ENCODE results near the gene CFAP43.

The CFAP43 gene

GRCh38 chr10:104127411-104127810 lies 104.8 kb downstream of the CFAP43 start:
- no peak for DNase-seq

- no peak for DNase-seq
Measured at GRCh38 chr10:104123397-104123796, 108.8 kb downstream of the CFAP43 start.

GRCh38 chr10:104122225-104123107 lies 109.7 kb downstream of the CFAP43 start:
- no peak for DNase-seq

GRCh38 chr10:104121485-104122224 lies 110.5 kb downstream of the CFAP43 start, which contains the start of gene SFR1:
Gene SFR1 (plus strand): TSS chr10:104122171. CDS start chr10:104122184, 13 bp downstream.
- peak; percentile 99 for DNase-seq

- peak; percentile 93 for DNase-seq
Measured at GRCh38 chr10:104120903-104121484, 111.2 kb downstream of the CFAP43 start.

GRCh38 chr10:104120512-104120902 lies 111.7 kb downstream of the CFAP43 start:
- DNase-seq: no peak

- no peak for DNase-seq
Measured at GRCh38 chr10:104119996-104120395, 112.2 kb downstream of the CFAP43 start.

GRCh38 chr10:104117839-104118323 lies 114.3 kb downstream of the CFAP43 start:
- DNase-seq: no peak

- no peak for DNase-seq
Measured at GRCh38 chr10:104113376-104113956, 118.7 kb downstream of the CFAP43 start.

GRCh38 chr10:104109908-104110662 lies 122.1 kb downstream of the CFAP43 start:
- no peak for DNase-seq

- DNase-seq: no peak
Measured at GRCh38 chr10:104104926-104105325, 127.2 kb downstream of the CFAP43 start.

GRCh38 chr10:104104418-104104817 lies 127.7 kb downstream of the CFAP43 start:
- DNase-seq: no peak

GRCh38 chr10:104103956-104104355 lies 128.2 kb downstream of the CFAP43 start:
- DNase-seq: no peak

- DNase-seq: no peak
Measured at GRCh38 chr10:104101902-104102301, 130.3 kb downstream of the CFAP43 start.

GRCh38 chr10:104100795-104101194 lies 131.4 kb downstream of the CFAP43 start:
- DNase-seq: no peak

GRCh38 chr10:104099941-104100340 lies 132.2 kb downstream of the CFAP43 start:
- no peak for DNase-seq

- no peak for DNase-seq
Measured at GRCh38 chr10:104099269-104099668, 132.9 kb downstream of the CFAP43 start.

- no peak for DNase-seq
Measured at GRCh38 chr10:104098358-104098925, 133.7 kb downstream of the CFAP43 start.

- no peak for DNase-seq
Measured at GRCh38 chr10:104096692-104097091, 135.5 kb downstream of the CFAP43 start.

GRCh38 chr10:104092749-104093148 lies 139.4 kb downstream of the CFAP43 start:
- no peak for DNase-seq

- DNase-seq: no peak
Measured at GRCh38 chr10:104090611-104091010, 141.6 kb downstream of the CFAP43 start.

GRCh38 chr10:104089621-104090020 lies 142.5 kb downstream of the CFAP43 start:
- no peak for DNase-seq

All from right hindlimb (tissue), 1 donor.